Lung (tissue), 13 donors: ENCODE measurements around the gene ZNF8. TPM values are rescaled to one million over a fixed set of nuclear protein-coding genes. Genes with fewer than 3 reads are reported as not detected.

Experiments used
- ATAC-seq: fragments of 200-7000 bp; cut with Tn5 transposase; one replicate; pipeline ENCODE4 v1.9.1; 2020; ENCODE audit warnings: moderate number of reproducible peaks; ENCODE audit not compliant: insufficient read depth, low FRiP score
- DNase-seq, 3 donors: peaks; one replicate each; pipeline ENCODE4 v3.0.0-alpha.2; 2013 to 2017
- H3K27ac ChIP-seq, 2 donors: one replicate each; pipeline ENCODE4 v1.5.1; 2013; ENCODE audit warnings: mild to moderate bottlenecking in 2 of 2, moderate library complexity in 2 of 2, control low read depth in 1 of 2, inconsistent platforms in 1 of 2, low read depth in 1 of 2, low read length in 1 of 2
- H3K27me3 ChIP-seq, 3 donors: one replicate each; pipeline ENCODE4 v1.5.1; 2013; ENCODE audit warnings: low read length in 2 of 3; ENCODE audit not compliant: control insufficient read depth in 3 of 3, insufficient read depth in 3 of 3
- H3K36me3 ChIP-seq, 4 donors: one replicate each; pipeline ENCODE4 v1.5.1; 2013; ENCODE audit warnings: low read length in 4 of 4, mild to moderate bottlenecking in 1 of 4, moderate library complexity in 1 of 4; ENCODE audit not compliant: control insufficient read depth in 4 of 4, insufficient read depth in 4 of 4
- H3K4me1 ChIP-seq, 5 donors: one replicate each; pipeline ENCODE4 v1.5.1; 2013; ENCODE audit warnings: low read length in 5 of 5, mild to moderate bottlenecking in 2 of 5, moderate library complexity in 1 of 5; ENCODE audit not compliant: control insufficient read depth in 5 of 5, insufficient read depth in 5 of 5
- H3K4me3 ChIP-seq: one replicate; pipeline ENCODE4 v1.5.1; 2013; ENCODE audit warnings: mild to moderate bottlenecking, control low read depth, moderate library complexity
- H3K9ac ChIP-seq, 2 donors: one replicate each; pipeline ENCODE4 v1.5.1; 2013; ENCODE audit warnings: low read length in 2 of 2, control low read depth in 1 of 2; ENCODE audit not compliant: insufficient read depth in 1 of 2
- H3K9me3 ChIP-seq, 4 donors: one replicate each; pipeline ENCODE4 v1.5.1; 2013; ENCODE audit warnings: low read length in 3 of 4, mild to moderate bottlenecking in 1 of 4, moderate library complexity in 1 of 4; ENCODE audit not compliant: control insufficient read depth in 4 of 4, insufficient read depth in 3 of 4
- CTCF ChIP-seq: IDR thresholded peaks from 2 replicates; pipeline ENCODE4 v1.5.1; 2012; ENCODE audit warnings: mild to moderate bottlenecking; ENCODE audit errors: control extremely low read depth, extremely low read depth
- WGBS, 2 donors: extraction: QIAGEN DNeasy Blood & Tissue Kit; methylation state at CpG; one replicate each; pipeline ENCODE4 v1.1.7; 2013; 5-methylcytosine and 5-hydroxymethylcytosine counted together
- polyA plus RNA-seq, 2 donors: library from polyadenylated mRNA; stranded (reverse); fragments of 200-250 nt; gene quantifications; one replicate each; pipeline ENCODE4 v1.2.1, GENCODE V29; 2013
- small RNA-seq: library from RNA; depleted of rRNA; stranded (forward); fragments of <200 nt; gene quantifications from one replicate; pipeline ENCODE3, GENCODE V24; 2014; ENCODE audit warnings: low replicate concordance
- total RNA-seq, 2 donors: library from RNA; depleted of rRNA in 1 of 2; stranded (reverse); fragments of >200 nt in 1 of 2; gene quantifications; one replicate each; pipeline ENCODE4 v1.2.1, GENCODE V29; 2014 to 2021
- donor health status: control.
- donor health status: control.
- donor health status: Bipolar disorder and iron deficiency.
- donor health status: healthy.
- donor health status: DM: yes; HTN: yes; CAD: no.

The ZNF8 gene
- total and polyA plus RNA-seq, 4 donors: 1.2 to 8.0 (median 3.5) TPM

GRCh38 chr19:58351558-58351878, 72.8 kb downstream of the ZNF8 start:
- DNase-seq: peak in 1 of 3 donors; percentile 6
- ATAC-seq: no peak
- Histone ChIP-seq H3K9me3 (peaks cover 0 to 6% (median 0%) of the 10 kb centered on the region in 4 donors), H3K27me3 (peaks cover 0 to 51% (median 43%) of the 10 kb centered on the region in 3 donors), H3K4me1 (peaks cover 0 to 22% (median 2%) of the 10 kb centered on the region in 5 donors), H3K36me3 (peaks cover 0 to 5% (median 0%) of the 10 kb centered on the region in 4 donors), H3K9ac (no peak overlapping the region), H3K4me3 (no peak overlapping the region), H3K27ac (no peak overlapping the region)
- WGBS, 2 donors: 92 to 95% methylated on average over 7 to 9 of the region's 9 CpGs
- TF ChIP-seq CTCF: no peak

DNA sequence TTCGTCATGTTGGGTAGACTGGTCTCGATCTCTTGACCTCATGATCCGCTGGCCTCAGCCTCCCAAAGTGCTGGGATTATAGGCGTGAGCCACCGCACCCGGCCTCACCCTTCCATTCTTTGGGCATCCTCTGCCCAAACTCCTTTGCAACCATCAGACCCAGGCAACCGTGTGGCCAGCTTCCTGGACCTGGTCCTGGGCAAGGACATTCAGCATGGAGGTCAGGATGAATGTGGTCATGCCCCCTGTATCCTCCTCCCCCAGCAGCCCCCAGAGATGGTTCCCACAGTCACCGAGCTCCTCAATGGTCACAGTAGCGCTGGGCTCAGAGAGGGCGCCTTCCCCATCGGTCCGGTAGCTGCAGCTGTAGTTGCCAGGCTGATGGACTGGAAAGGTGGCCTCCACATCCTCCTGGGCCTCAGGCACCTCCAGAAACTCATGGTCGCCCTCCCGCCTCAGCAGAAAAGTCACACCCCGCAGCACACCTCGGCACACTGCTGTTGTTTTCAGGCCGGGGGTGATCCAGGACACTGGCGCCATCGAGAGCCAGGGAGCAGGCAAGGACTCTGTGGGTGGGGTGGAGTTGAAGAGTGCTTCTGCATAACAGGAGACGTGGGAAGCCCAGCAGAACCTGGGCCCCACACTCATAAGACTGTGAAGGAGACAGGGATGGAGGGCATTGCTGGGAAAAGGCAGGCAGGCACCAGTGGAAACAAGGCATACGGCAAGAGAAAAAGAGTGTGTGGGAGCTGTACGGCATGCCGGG, 73.4 kb downstream of the ZNF8 start:
- peaks cover 0 to 5% (median 0%) of the 10 kb centered on the region in 4 donors for H3K36me3 ChIP-seq
- H3K9me3 ChIP-seq: peaks cover 0 to 10% (median 0%) of the 10 kb centered on the region in 4 donors
- no peak for TF ChIP-seq CTCF
- H3K27ac ChIP-seq: no peak overlapping the region
- H3K4me3 ChIP-seq: no peak overlapping the region
- peaks cover 0 to 47% (median 39%) of the 10 kb centered on the region in 3 donors for H3K27me3 ChIP-seq
- DNase-seq (peak in 1 of 3 donors; percentile 11), ATAC-seq (no peak)
- 85 to 93% methylated on average over 23 of the region's 23 CpGs for WGBS, 2 donors
- H3K9ac ChIP-seq: no peak overlapping the region
- H3K4me1 ChIP-seq: peaks cover 0 to 29% (median 2%) of the 10 kb centered on the region in 5 donors

Small RNAs within 50 kb of the gene (small RNA-seq; reads per million reads assigned to genes)
- gene MIR6806: 0.33 reads per million, percentile 39 among the genes with 10 or more reads in this experiment

Other genes with a start within 250 kb of the ZNF8 start
- 1 to 10 TPM; 1.1 to 1.7 TPM for gene ZSCAN1, start 244.9 kb upstream of the ZNF8 start, total RNA-seq
- under 1 TPM; 0.30 to 0.63 TPM for gene ZSCAN1, start 244.9 kb upstream of the ZNF8 start, polyA plus RNA-seq
- gene ZNF135, start 219.7 kb upstream of the ZNF8 start, total RNA-seq: 10 to 100 TPM in 1 of 2 donors, 1 to 10 TPM in 1; 4.6 to 13.5 TPM
- 1 to 10 TPM; 2.2 to 2.4 TPM for gene ZNF135, start 219.7 kb upstream of the ZNF8 start, polyA plus RNA-seq
- 100 to 1,000 TPM in 1 of 2 donors, 10 to 100 TPM in 1; 68.7 to 123 TPM for gene ZSCAN18, start 180.7 kb upstream of the ZNF8 start, total RNA-seq
- gene ZSCAN18, start 180.7 kb upstream of the ZNF8 start, polyA plus RNA-seq: 10 to 100 TPM; 22.1 to 37.4 TPM
- gene ZNF329, start 128.2 kb upstream of the ZNF8 start, total RNA-seq: 10 to 100 TPM in 1 of 2 donors, 1 to 10 TPM in 1; 9.0 to 20.0 TPM
- gene ZNF329, start 128.2 kb upstream of the ZNF8 start, polyA plus RNA-seq: 1 to 10 TPM; 2.3 to 3.9 TPM
- gene ZNF274, start 95.9 kb upstream of the ZNF8 start, total RNA-seq: 10 to 100 TPM; 27.8 to 29.6 TPM
- gene ZNF274, start 95.9 kb upstream of the ZNF8 start, polyA plus RNA-seq: 10 to 100 TPM; 10.2 to 24.2 TPM
- 10 to 100 TPM; 19.7 to 41.6 TPM for gene ZNF544, start 50.0 kb upstream of the ZNF8 start, total RNA-seq
- gene ZNF544, start 50.0 kb upstream of the ZNF8 start, polyA plus RNA-seq: 10 to 100 TPM in 1 of 2 donors, 1 to 10 TPM in 1; 9.6 to 13.8 TPM
- gene ERVK3-1, start 26.4 kb downstream of the ZNF8 start, total RNA-seq: 10 to 100 TPM; 31.8 to 58.8 TPM
- gene ERVK3-1, start 26.4 kb downstream of the ZNF8 start, polyA plus RNA-seq: 10 to 100 TPM; 38.0 to 38.1 TPM
- 1 to 10 TPM; 3.7 TPM for gene ZSCAN22, start 48.0 kb downstream of the ZNF8 start, total RNA-seq
- gene ZSCAN22, start 48.0 kb downstream of the ZNF8 start, polyA plus RNA-seq: 1 to 10 TPM in 1 of 2 donors, under 1 TPM in 1; 0.93 to 1.1 TPM
- 10 to 100 TPM in 1 of 2 donors, 1 to 10 TPM in 1; 1.2 to 16.4 TPM for gene A1BG, start 74.5 kb downstream of the ZNF8 start, total RNA-seq
- 10 to 100 TPM; 20.9 to 53.4 TPM for gene A1BG, start 74.5 kb downstream of the ZNF8 start, polyA plus RNA-seq
- gene ZNF497, start 83.8 kb downstream of the ZNF8 start, total RNA-seq: 1 to 10 TPM; 3.5 to 3.8 TPM
- 1 to 10 TPM in 1 of 2 donors, under 1 TPM in 1; 0.97 to 1.3 TPM for gene ZNF497, start 83.8 kb downstream of the ZNF8 start, polyA plus RNA-seq
- gene ZNF837, start 102.1 kb downstream of the ZNF8 start, total RNA-seq: 1 to 10 TPM; 2.5 to 3.2 TPM
- 1 to 10 TPM; 1.7 to 2.9 TPM for gene ZNF837, start 102.1 kb downstream of the ZNF8 start, polyA plus RNA-seq
- gene RPS5, start 108.3 kb downstream of the ZNF8 start, total RNA-seq: 1,000 to 10,000 TPM in 1 of 2 donors, 100 to 1,000 TPM in 1; 927 to 1,036 TPM
- gene RPS5, start 108.3 kb downstream of the ZNF8 start, polyA plus RNA-seq: 1,000 to 10,000 TPM; 1,145 to 1,802 TPM
- gene RNF225, start 116.7 kb downstream of the ZNF8 start, total RNA-seq: 1 to 10 TPM in 1 of 2 donors, under 1 TPM in 1; 0.26 to 1.5 TPM
- gene RNF225, start 116.7 kb downstream of the ZNF8 start, polyA plus RNA-seq: under 1 TPM in 1 of 2 donors, not detected in 1; 0.14 TPM
- gene ZNF584, start 129.7 kb downstream of the ZNF8 start, total RNA-seq: 10 to 100 TPM; 14.4 to 16.9 TPM
- gene ZNF584, start 129.7 kb downstream of the ZNF8 start, polyA plus RNA-seq: 10 to 100 TPM in 1 of 2 donors, 1 to 10 TPM in 1; 6.0 to 13.1 TPM
- 1 to 10 TPM; 4.4 to 7.4 TPM for gene ZNF132, start 161.2 kb downstream of the ZNF8 start, total RNA-seq
- 1 to 10 TPM; 1.0 to 1.4 TPM for gene ZNF132, start 161.2 kb downstream of the ZNF8 start, polyA plus RNA-seq
- gene ZNF324B, start 172.7 kb downstream of the ZNF8 start, total RNA-seq: 1 to 10 TPM; 8.2 to 9.3 TPM
- 1 to 10 TPM; 2.8 to 3.9 TPM for gene ZNF324B, start 172.7 kb downstream of the ZNF8 start, polyA plus RNA-seq
- 10 to 100 TPM; 12.4 to 13.9 TPM for gene ZNF324, start 188.1 kb downstream of the ZNF8 start, total RNA-seq
- 1 to 10 TPM; 4.6 to 5.3 TPM for gene ZNF324, start 188.1 kb downstream of the ZNF8 start, polyA plus RNA-seq
- gene ZNF446, start 197.4 kb downstream of the ZNF8 start, total RNA-seq: 10 to 100 TPM; 12.5 to 12.9 TPM
- gene ZNF446, start 197.4 kb downstream of the ZNF8 start, polyA plus RNA-seq: 1 to 10 TPM; 8.3 to 9.5 TPM
- 10 to 100 TPM in 1 of 2 donors, 1 to 10 TPM in 1; 7.9 to 11.3 TPM for gene SLC27A5, start 233.0 kb downstream of the ZNF8 start, total RNA-seq
- 10 to 100 TPM; 14.6 to 19.0 TPM for gene SLC27A5, start 233.0 kb downstream of the ZNF8 start, polyA plus RNA-seq
- gene ZBTB45, start 240.9 kb downstream of the ZNF8 start, total RNA-seq: 10 to 100 TPM in 1 of 2 donors, 1 to 10 TPM in 1; 6.0 to 20.2 TPM
- 1 to 10 TPM; 7.7 to 9.6 TPM for gene ZBTB45, start 240.9 kb downstream of the ZNF8 start, polyA plus RNA-seq